HUES48 (cell line): ENCODE data around the gene RBM15B.
"Not testable (repeated sequence)": the region's sequence is repeated elsewhere in the genome, so short reads cannot be mapped to it uniquely, and the experiment has no call there.

Source experiments
- H3K27ac ChIP-seq: one replicate; pipeline ENCODE4 v1.7.0; 2013; ENCODE audit warnings: low read depth, low read length, inconsistent platforms
- H3K27me3 ChIP-seq: 2 replicates; pipeline ENCODE4 v1.6.1; 2013; ENCODE audit warnings: mild to moderate bottlenecking, low read length; ENCODE audit not compliant: control insufficient read depth, insufficient read depth
- H3K36me3 ChIP-seq: 2 replicates; pipeline ENCODE4 v1.6.1; 2013; ENCODE audit warnings: low read length; ENCODE audit not compliant: control insufficient read depth, insufficient read depth
- H3K4me1 ChIP-seq: 2 replicates; pipeline ENCODE4 v1.6.1; 2013; ENCODE audit warnings: mild to moderate bottlenecking, low read length; ENCODE audit not compliant: control insufficient read depth, insufficient read depth
- H3K4me3 ChIP-seq: 2 replicates; pipeline ENCODE4 v1.5.1; 2013; ENCODE audit warnings: mild to moderate bottlenecking, low read depth, low read length
- H3K9ac ChIP-seq: 2 replicates; pipeline ENCODE4 v1.6.1; 2013; ENCODE audit warnings: mild to moderate bottlenecking, low read depth, low read length, moderate library complexity
- H3K9me3 ChIP-seq: 2 replicates; pipeline ENCODE4 v1.6.1; 2013; ENCODE audit warnings: low read length; ENCODE audit not compliant: control insufficient read depth, insufficient read depth

RBM15B gene

GRCh38 chr3:51385621-51386091 lies 5.4 kb upstream of the RBM15B start:
- Histone ChIP-seq H3K27ac (peak overlapping the region; percentile 75), H3K9ac (peak overlapping the region; percentile 81), H3K4me3 (peak overlapping the region; percentile 95), H3K9me3 (no peaks in the 10 kb centered on the region), H3K27me3 (no peaks in the 10 kb centered on the region), H3K4me1 (peaks cover 26% of the 10 kb centered on the region), H3K36me3 (peaks cover 46% of the 10 kb centered on the region)

GRCh38 chr3:51386159-51386851 lies 4.8 kb upstream of the RBM15B start:
- H3K9ac ChIP-seq = peak overlapping the region; percentile 81
- peak overlapping the region; percentile 18 for H3K27ac ChIP-seq
- peaks cover 27% of the 10 kb centered on the region for H3K4me1 ChIP-seq
- H3K27me3 ChIP-seq = no peaks in the 10 kb centered on the region
- peaks cover 46% of the 10 kb centered on the region for H3K36me3 ChIP-seq
- H3K4me3 ChIP-seq = peak overlapping the region; percentile 95
- no peaks in the 10 kb centered on the region for H3K9me3 ChIP-seq

GRCh38 chr3:51386852-51387229 lies 4.2 kb upstream of the RBM15B start:
- H3K27ac ChIP-seq = peak overlapping the region; percentile 18
- peak overlapping the region; percentile 95 for H3K4me3 ChIP-seq

GRCh38 chr3:51387281-51387680 lies 3.8 kb upstream of the RBM15B start:
- not testable (repeated sequence) for H3K27ac ChIP-seq, H3K27me3 ChIP-seq, H3K9ac ChIP-seq, H3K4me3 ChIP-seq, H3K9me3 ChIP-seq
- H3K4me1 ChIP-seq = peaks cover 31% of the 10 kb centered on the region
- peaks cover 47% of the 10 kb centered on the region for H3K36me3 ChIP-seq

More at GRCh38 chr3:51386852-51387229, 4.2 kb upstream of the RBM15B start:
- Histone ChIP-seq H3K36me3 (peaks cover 46% of the 10 kb centered on the region), H3K9me3 (no peaks in the 10 kb centered on the region), H3K4me1 (peaks cover 27% of the 10 kb centered on the region), H3K9ac (no peak overlapping the region), H3K27me3 (no peaks in the 10 kb centered on the region)

- H3K36me3 ChIP-seq = peaks cover 59% of the 10 kb centered on the region
- peaks cover 31% of the 10 kb centered on the region for H3K4me1 ChIP-seq
- no peaks in the 10 kb centered on the region; the same call in 1 of the 2 replicates for H3K9me3 ChIP-seq
- no peaks in the 10 kb centered on the region for H3K27me3 ChIP-seq
- no peak overlapping the region for H3K4me3 ChIP-seq
- H3K9ac ChIP-seq = no peak overlapping the region
- H3K27ac ChIP-seq = peak overlapping the region; percentile 50
Observed at GRCh38 chr3:51388286-51389029, 2.6 kb upstream of the RBM15B start.

GRCh38 chr3:51389423-51390183 lies 1.5 kb upstream of the RBM15B start:
- peaks cover 25% of the 10 kb centered on the region for H3K4me1 ChIP-seq
- no peak overlapping the region for H3K9ac ChIP-seq
- no peak overlapping the region for H3K4me3 ChIP-seq
- no peak overlapping the region for H3K27ac ChIP-seq
- H3K36me3 ChIP-seq = peaks cover 70% of the 10 kb centered on the region
- H3K27me3 ChIP-seq = no peaks in the 10 kb centered on the region
- no peaks in the 10 kb centered on the region; the same call in 1 of the 2 replicates for H3K9me3 ChIP-seq

- Histone ChIP-seq H3K27ac (peak overlapping the region; percentile 62), H3K36me3 (peaks cover 79% of the 10 kb centered on the region), H3K4me1 (peaks cover 25% of the 10 kb centered on the region), H3K9me3 (no peaks in the 10 kb centered on the region; the same call in 1 of the 2 replicates), H3K9ac (peak overlapping the region; percentile 11; the same call in 1 of the 2 replicates), H3K4me3 (peak overlapping the region; percentile 32), H3K27me3 (no peaks in the 10 kb centered on the region)
Observed at GRCh38 chr3:51390246-51391074, 625 bp upstream of the RBM15B start.

GRCh38 chr3:51391566-51392354 lies 675 bp downstream of the RBM15B start:
- Histone ChIP-seq H3K36me3 (peaks cover 82% of the 10 kb centered on the region), H3K9ac (peak overlapping the region; percentile 95), H3K9me3 (no peaks in the 10 kb centered on the region; the same call in 1 of the 2 replicates), H3K27me3 (no peaks in the 10 kb centered on the region), H3K4me3 (peak overlapping the region; percentile 80), H3K27ac (peak overlapping the region; percentile 87), H3K4me1 (peaks cover 17% of the 10 kb centered on the region)

- no peaks in the 10 kb centered on the region; the same call in 1 of the 2 replicates for H3K9me3 ChIP-seq
- peak overlapping the region; percentile 80 for H3K4me3 ChIP-seq
- no peaks in the 10 kb centered on the region for H3K27me3 ChIP-seq
- peaks cover 80% of the 10 kb centered on the region for H3K36me3 ChIP-seq
- H3K9ac ChIP-seq = peak overlapping the region; percentile 95
- no peak overlapping the region for H3K27ac ChIP-seq
- peaks cover 16% of the 10 kb centered on the region for H3K4me1 ChIP-seq
Observed at GRCh38 chr3:51392355-51393133, 1.5 kb downstream of the RBM15B start.
